SK-N-MC (cell line): ENCODE results near the gene SLC16A12.

ENCODE experiments used
- EZH2 ChIP-seq: fragments of 200-600 bp; sonication (generic); IDR thresholded peaks from one replicate; pipeline ENCODE4 v1.6.1; 2017; ENCODE audit warnings: antibody characterized with exemption
- FOXP2 ChIP-seq: optimal IDR thresholded peaks from 2 replicates; pipeline ENCODE3; 2011; ENCODE audit warnings: mild to moderate bottlenecking, moderate library complexity; ENCODE audit not compliant: insufficient read depth; ENCODE audit errors: extremely low read length, control extremely low read depth
- POLR2AphosphoS5 ChIP-seq: IDR thresholded peaks from 2 replicates; pipeline ENCODE4 v1.6.1; 2012; ENCODE audit warnings: mild to moderate bottlenecking, low read depth, low read length, borderline replicate concordance

GRCh38 chr10:89503151-89503550 lies 32.2 kb downstream of the SLC16A12 start:
- no peak for TF ChIP-seq EZH2
- no peak for TF ChIP-seq POLR2AphosphoS5
- no peak for TF ChIP-seq FOXP2
